NCI-H2081 (cell line): ENCODE data around the gene NAA20.
A peak's percentile ranks its signal among the peaks of the same experiment; 100 is the strongest.

Source experiments
- DNase-seq, 2 experiments: peaks; one replicate each; lab custom pipeline; 2025; lab: John Stamatoyannopoulos, UW

NAA20 gene

DNA sequence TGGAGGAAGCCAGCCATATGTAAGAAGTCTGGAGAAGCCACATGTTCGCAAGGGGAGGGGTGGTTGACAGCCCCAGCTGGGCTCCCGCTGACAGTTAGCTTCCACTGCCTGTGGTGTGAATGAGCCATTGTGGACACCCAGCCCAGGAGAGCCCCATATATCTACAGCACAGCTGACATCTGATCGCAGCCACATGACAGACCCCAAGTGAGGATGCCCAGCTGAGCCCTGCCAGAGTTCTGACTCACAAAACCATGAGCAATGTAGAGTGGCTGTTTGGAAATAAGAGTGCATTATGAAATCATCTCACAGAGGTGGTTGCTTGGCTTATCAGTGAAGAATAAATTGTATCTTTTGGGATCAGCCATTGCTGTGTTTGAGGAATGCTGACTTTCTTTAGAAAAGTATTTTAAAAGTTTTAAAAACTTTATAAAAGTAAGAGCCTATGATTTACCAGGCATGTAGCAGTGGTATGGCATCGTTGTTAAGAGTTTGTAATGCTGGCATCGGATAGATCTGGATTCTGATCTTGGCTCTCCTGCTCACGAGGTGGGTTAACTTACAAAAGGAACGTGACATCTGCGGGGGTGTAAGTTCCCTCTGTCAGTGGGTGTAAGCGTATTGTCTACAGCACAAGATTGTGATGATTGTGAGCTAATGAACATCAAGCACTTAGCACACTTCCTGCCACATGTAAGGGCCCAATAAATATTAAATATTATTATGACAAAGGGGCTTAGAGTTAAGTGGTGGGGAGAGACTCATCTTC lies 59.3 kb downstream of the NAA20 start:
- no peak for DNase-seq

DNA sequence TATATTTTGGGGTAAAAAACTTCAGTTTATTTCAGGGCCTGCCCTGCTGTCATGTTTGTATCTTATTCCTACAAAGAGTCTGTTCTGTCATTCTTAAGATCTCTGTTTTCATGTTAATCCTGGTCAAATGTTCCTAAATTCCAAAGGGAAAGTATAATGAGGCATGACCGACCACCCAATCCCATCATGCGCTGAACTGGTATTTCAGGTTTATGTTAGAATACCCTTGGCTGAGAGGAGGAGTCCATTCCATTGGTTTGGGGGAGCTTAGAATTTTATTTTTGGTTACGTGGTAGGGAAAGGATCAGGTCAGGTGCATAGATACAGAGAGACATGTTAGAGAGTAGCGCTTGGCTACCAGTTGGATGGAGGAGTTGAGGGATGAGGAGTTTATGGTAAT lies 60.9 kb downstream of the NAA20 start:
- no peak for DNase-seq

- peak in 1 of 2 experiments; percentile 63 for DNase-seq
Measured at GRCh38 chr20:20079102-20079784, 62.1 kb downstream of the NAA20 start.
